Testis (tissue), 3 donors: ENCODE results near the gene NAB2. TPM values are rescaled to one million over a fixed set of nuclear protein-coding genes. Genes with fewer than 3 reads are reported as not detected.

Experiments
- DNase-seq: peaks from one replicate; pipeline ENCODE4 v3.0.0-alpha.2; 2019
- H3K27ac ChIP-seq, 2 donors: fragments of 200-600 bp; sonication (generic); one replicate each; pipeline ENCODE4 v1.5.1; 2019
- H3K27me3 ChIP-seq: fragments of 200-600 bp; sonication (generic); one replicate; pipeline ENCODE4 v1.5.1; 2019
- H3K36me3 ChIP-seq: fragments of 200-600 bp; sonication (generic); one replicate; pipeline ENCODE4 v1.5.1; 2017; ENCODE audit warnings: low read depth; ENCODE audit errors: missing control alignments
- H3K4me1 ChIP-seq: fragments of 200-600 bp; sonication (generic); one replicate; pipeline ENCODE4 v1.5.1; 2019
- H3K4me3 ChIP-seq, 2 donors: fragments of 200-600 bp; sonication (generic); one replicate each; pipeline ENCODE4 v1.5.1; 2017 to 2019
- H3K9me3 ChIP-seq: fragments of 200-600 bp; sonication (generic); one replicate; pipeline ENCODE4 v1.5.1; 2017
- POLR2A ChIP-seq: fragments of 450-650 bp; IDR thresholded peaks from one replicate; pipeline ENCODE4 v1.6.1; 2017; ENCODE audit warnings: antibody characterized with exemption, mild to moderate bottlenecking, moderate library complexity
- WGBS, 2 donors: methylation state at CpG; one replicate each; pipeline ENCODE4 v1.1.5; 2018; 5-methylcytosine and 5-hydroxymethylcytosine counted together
- intact Hi-C: fragments of 100-400 bp; cut with DNase I; formaldehyde crosslinking; loops from one replicate; pipeline ENCODE4 v1.15.1; 2023; ENCODE audit warnings: low total_unique reads
- polyA plus RNA-seq: library from polyadenylated mRNA; stranded (reverse); fragments of 350-450 nt; fragmentation: Illumina TruSeq; extraction: RNeasy Lipid Tissue Mini Kit (QIAGEN cat#74804); gene quantifications from one replicate; pipeline ENCODE4 v1.2.3, GENCODE V29; 2014; ENCODE audit warnings: low read depth, low replicate concordance; ENCODE audit not compliant: insufficient read depth
- total RNA-seq, 2 donors: library from RNA; depleted of rRNA; stranded (reverse); fragments of >200 nt; gene quantifications; one replicate each; pipeline ENCODE4 v1.2.3, GENCODE V29; 2016
- TF ChIP-seq, protein P1 (sequence below), 3 experiments: fragments of 450-650 bp in 2 of 3; fragments of 200-600 bp in 1 of 3; sonication (generic) in 1 of 3; IDR thresholded peaks; one replicate each; pipeline ENCODE4 v1.5.1; 2016 to 2019; ENCODE audit warnings: antibody characterized with exemption in 3 of 3, mild to moderate bottlenecking in 2 of 3, moderate library complexity in 1 of 3

Gene NAB2
- total and polyA plus RNA-seq, 3 donors from 2014 or later = 31.4 to 59.5 (median 45.7) TPM

GRCh38 chr12:57142727-57143126 lies 53.8 kb downstream of the NAB2 start:
- Histone ChIP-seq H3K4me1 (peaks cover 58% of the 10 kb centered on the region), H3K36me3 (no peaks in the 10 kb centered on the region), H3K27ac (peak overlapping the region; percentile 59 to 70), H3K4me3 (no peak overlapping the region), H3K9me3 (no peaks in the 10 kb centered on the region), H3K27me3 (no peaks in the 10 kb centered on the region)
- TF ChIP-seq, protein P1, sequence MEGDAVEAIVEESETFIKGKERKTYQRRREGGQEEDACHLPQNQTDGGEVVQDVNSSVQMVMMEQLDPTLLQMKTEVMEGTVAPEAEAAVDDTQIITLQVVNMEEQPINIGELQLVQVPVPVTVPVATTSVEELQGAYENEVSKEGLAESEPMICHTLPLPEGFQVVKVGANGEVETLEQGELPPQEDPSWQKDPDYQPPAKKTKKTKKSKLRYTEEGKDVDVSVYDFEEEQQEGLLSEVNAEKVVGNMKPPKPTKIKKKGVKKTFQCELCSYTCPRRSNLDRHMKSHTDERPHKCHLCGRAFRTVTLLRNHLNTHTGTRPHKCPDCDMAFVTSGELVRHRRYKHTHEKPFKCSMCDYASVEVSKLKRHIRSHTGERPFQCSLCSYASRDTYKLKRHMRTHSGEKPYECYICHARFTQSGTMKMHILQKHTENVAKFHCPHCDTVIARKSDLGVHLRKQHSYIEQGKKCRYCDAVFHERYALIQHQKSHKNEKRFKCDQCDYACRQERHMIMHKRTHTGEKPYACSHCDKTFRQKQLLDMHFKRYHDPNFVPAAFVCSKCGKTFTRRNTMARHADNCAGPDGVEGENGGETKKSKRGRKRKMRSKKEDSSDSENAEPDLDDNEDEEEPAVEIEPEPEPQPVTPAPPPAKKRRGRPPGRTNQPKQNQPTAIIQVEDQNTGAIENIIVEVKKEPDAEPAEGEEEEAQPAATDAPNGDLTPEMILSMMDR (IDR thresholded peaks at IDR 0.05) = no peak
- TF ChIP-seq POLR2A = no peak
- 40 to 50% methylated on average over 5 to 7 of the region's 7 CpGs for WGBS, 2 donors
- peak; percentile 63 for DNase-seq
- intact Hi-C loops = no loop called here

DNA sequence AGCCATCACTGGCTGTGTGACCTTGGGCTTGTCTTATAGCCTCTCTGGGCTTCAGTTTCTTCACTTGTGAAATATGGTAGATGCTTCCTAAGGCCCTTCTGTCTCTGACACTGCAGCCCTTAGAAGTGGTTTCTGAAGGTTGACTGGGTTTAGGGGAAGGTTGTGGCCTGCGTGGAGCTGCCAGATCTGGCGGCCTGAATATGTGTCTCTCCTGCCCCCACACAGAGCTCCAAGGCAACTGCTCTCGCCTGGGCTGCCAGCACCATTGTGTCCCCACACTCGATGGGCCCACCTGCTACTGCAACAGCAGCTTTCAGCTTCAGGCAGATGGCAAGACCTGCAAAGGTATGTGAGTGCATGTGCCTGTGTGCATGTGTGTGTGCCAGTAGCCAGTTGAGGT lies 54.5 kb downstream of the NAB2 start:
- peaks cover 56% of the 10 kb centered on the region for H3K4me1 ChIP-seq
- WGBS, 2 donors = 45% methylated on average over 4 of the region's 4 CpGs; no CpG with 5 or more reads in 1 of the 2 donors
- intact Hi-C loops = no loop called here
- TF ChIP-seq, protein P1 (IDR thresholded peaks at IDR 0.05) = no peak
- no peak for TF ChIP-seq POLR2A
- no peak overlapping the region for H3K4me3 ChIP-seq
- no peaks in the 10 kb centered on the region for H3K27me3 ChIP-seq
- peak overlapping the region; percentile 59 to 70 for H3K27ac ChIP-seq
- no peaks in the 10 kb centered on the region for H3K36me3 ChIP-seq
- no peaks in the 10 kb centered on the region for H3K9me3 ChIP-seq
- DNase-seq = no peak

Other genes with a start within 250 kb of the NAB2 start
- gene SDR9C7, start 154.7 kb upstream of the NAB2 start, total RNA-seq = under 1 TPM in 1 of 2 donors, not detected in 1; 0.43 TPM
- 0.46 TPM for gene SDR9C7, start 154.7 kb upstream of the NAB2 start, polyA plus RNA-seq
- gene RDH16, start 131.5 kb upstream of the NAB2 start, total RNA-seq = 1 to 10 TPM; 1.4 to 2.9 TPM
- gene RDH16, start 131.5 kb upstream of the NAB2 start, polyA plus RNA-seq = 0.83 TPM
- gene ZBTB39, start 82.6 kb upstream of the NAB2 start, total RNA-seq = 10 to 100 TPM; 21.0 to 21.7 TPM
- 15.3 TPM for gene ZBTB39, start 82.6 kb upstream of the NAB2 start, polyA plus RNA-seq
- 1 to 10 TPM; 2.5 to 2.9 TPM for gene TAC3, start 72.6 kb upstream of the NAB2 start, total RNA-seq
- gene TAC3, start 72.6 kb upstream of the NAB2 start, polyA plus RNA-seq = 3.9 TPM
- gene MYO1A, start 39.0 kb upstream of the NAB2 start, total RNA-seq = 1 to 10 TPM; 5.9 to 7.6 TPM
- gene MYO1A, start 39.0 kb upstream of the NAB2 start, polyA plus RNA-seq = 5.4 TPM
- 10 to 100 TPM; 18.1 to 18.2 TPM for gene NEMP1, start 10.3 kb upstream of the NAB2 start, total RNA-seq
- gene NEMP1, start 10.3 kb upstream of the NAB2 start, polyA plus RNA-seq = 15.9 TPM
- gene STAT6, start 22.2 kb downstream of the NAB2 start, total RNA-seq = 10 to 100 TPM; 66.2 to 81.5 TPM
- gene STAT6, start 22.2 kb downstream of the NAB2 start, polyA plus RNA-seq = 53.2 TPM
- gene LRP1, start 39.4 kb downstream of the NAB2 start, total RNA-seq = 100 to 1,000 TPM; 135 to 200 TPM
- gene LRP1, start 39.4 kb downstream of the NAB2 start, polyA plus RNA-seq = 82.4 TPM
- gene LRP1-AS, start 58.5 kb downstream of the NAB2 start, total RNA-seq = not detected
- gene LRP1-AS, start 58.5 kb downstream of the NAB2 start, polyA plus RNA-seq = not detected
- gene NXPH4, start 127.7 kb downstream of the NAB2 start, total RNA-seq = 1 to 10 TPM; 7.5 to 7.7 TPM
- gene NXPH4, start 127.7 kb downstream of the NAB2 start, polyA plus RNA-seq = 1.8 TPM
- 10 to 100 TPM; 25.9 to 33.9 TPM for gene SHMT2, start 140.6 kb downstream of the NAB2 start, total RNA-seq
- 24.8 TPM for gene SHMT2, start 140.6 kb downstream of the NAB2 start, polyA plus RNA-seq
- 10 to 100 TPM in 1 of 2 donors, 1 to 10 TPM in 1; 5.0 to 12.0 TPM for gene STAC3, start 162.1 kb downstream of the NAB2 start, total RNA-seq
- 23.4 TPM for gene STAC3, start 162.1 kb downstream of the NAB2 start, polyA plus RNA-seq